ENCODE results near the gene TLR9. TPM values are rescaled to one million over a fixed set of nuclear protein-coding genes. Genes with fewer than 3 reads are reported as not detected.
A peak's percentile ranks its signal among the peaks of the same experiment; 100 is the strongest.

TLR9 gene
- total RNA-seq, 1 experiment from 2014 or later: 0.14 TPM

DNA sequence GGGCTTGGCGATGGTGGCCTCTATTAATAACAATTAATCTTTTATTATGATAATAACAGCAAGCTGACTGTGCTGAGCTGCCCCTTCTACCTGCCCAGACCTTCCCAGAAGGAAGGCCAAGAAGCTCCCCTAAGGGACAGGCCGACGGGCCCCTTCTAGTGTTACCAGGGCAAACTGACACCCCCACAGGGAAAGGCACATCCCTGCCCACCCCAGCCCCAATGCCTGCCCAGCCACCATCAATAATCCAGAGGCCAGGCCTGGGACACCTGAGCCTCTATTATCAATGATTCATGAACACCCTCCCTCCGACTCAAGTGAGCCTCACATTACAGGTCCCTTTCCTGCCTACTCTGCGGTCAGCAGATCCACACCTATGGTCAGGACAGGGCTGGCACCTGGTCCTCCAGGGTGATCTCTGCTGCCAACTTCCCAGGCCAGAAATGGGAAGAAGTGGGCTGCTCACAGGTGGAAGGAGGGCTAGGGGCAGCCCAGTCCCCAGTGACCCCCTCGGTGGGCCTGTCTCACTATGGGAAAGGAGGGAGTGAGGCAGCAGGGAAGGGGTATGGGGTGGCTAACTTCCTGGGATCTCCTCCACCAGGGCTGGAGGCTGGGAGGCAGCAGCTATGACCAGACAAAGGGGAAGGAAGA lies 11.7 kb upstream of the TLR9 start:
- H3K4me3 Mint-ChIP-seq (ENCODE audit: low read depth, unreplicated experiment): peak overlapping the region; percentile 87
- intact Hi-C loops (cut with micrococcal nuclease; ENCODE audit: unreplicated experiment): loop anchor here (5.0 kb wide), 1 partner anchor 40 kb away; the partner anchor contains the start of gene WDR82
- CTCF ChIA-PET: interaction anchor here (0.6 to 2.0 kb wide), 7 partner anchors 11 to 296 kb away, joined by 3 to 15 read pairs (median 4); partner anchors contain the start of genes RRP9 and WDR82

DNA sequence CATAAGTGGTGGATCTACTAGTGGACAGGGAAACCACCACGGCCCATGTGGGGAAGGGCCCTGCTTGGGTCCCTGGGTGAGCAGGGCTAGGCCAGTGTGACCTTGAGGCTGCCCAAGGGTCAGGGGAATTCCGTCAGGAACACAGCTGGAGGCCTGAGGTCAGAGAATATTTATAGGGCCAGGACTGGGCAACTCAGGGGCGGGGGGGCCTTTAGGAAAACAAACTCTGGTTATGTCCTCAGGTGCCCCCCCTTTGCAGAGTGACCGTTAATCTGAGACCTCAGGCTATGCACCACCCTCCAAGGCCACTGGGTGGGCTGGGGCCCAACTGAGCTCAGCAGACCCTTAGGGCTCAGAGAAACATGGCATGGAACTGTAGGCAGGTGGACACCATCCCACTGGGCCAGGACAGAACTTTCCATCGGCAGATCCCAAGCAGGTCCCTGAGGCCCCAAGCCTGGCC lies 11.0 kb upstream of the TLR9 start:
- Mint-ChIP-seq H3K36me3 (ENCODE audit: insufficient read depth, unreplicated experiment) (peaks cover 55% of the 10 kb centered on the region), H3K27me3 (ENCODE audit: unreplicated experiment) (no peaks in the 10 kb centered on the region), H3K4me3 (ENCODE audit: low read depth, unreplicated experiment) (peak overlapping the region; percentile 87), H3K27ac (ENCODE audit: unreplicated experiment) (no peak overlapping the region), H3K9me3 (ENCODE audit: low read depth, unreplicated experiment) (no peaks in the 10 kb centered on the region), H3K4me1 (ENCODE audit: low read depth, unreplicated experiment) (peaks cover 22% of the 10 kb centered on the region)
- TF ChIP-seq, protein P1, sequence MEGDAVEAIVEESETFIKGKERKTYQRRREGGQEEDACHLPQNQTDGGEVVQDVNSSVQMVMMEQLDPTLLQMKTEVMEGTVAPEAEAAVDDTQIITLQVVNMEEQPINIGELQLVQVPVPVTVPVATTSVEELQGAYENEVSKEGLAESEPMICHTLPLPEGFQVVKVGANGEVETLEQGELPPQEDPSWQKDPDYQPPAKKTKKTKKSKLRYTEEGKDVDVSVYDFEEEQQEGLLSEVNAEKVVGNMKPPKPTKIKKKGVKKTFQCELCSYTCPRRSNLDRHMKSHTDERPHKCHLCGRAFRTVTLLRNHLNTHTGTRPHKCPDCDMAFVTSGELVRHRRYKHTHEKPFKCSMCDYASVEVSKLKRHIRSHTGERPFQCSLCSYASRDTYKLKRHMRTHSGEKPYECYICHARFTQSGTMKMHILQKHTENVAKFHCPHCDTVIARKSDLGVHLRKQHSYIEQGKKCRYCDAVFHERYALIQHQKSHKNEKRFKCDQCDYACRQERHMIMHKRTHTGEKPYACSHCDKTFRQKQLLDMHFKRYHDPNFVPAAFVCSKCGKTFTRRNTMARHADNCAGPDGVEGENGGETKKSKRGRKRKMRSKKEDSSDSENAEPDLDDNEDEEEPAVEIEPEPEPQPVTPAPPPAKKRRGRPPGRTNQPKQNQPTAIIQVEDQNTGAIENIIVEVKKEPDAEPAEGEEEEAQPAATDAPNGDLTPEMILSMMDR (IDR thresholded peaks at IDR 0.05; ENCODE audit: unreplicated experiment): no peak
- BruUV-seq (replicated peaks): no TSS peak
- DNase-seq: no peak
- intact Hi-C loops (cut with micrococcal nuclease; ENCODE audit: unreplicated experiment): loop anchor here (5.0 kb wide), 1 partner anchor 41 kb away; the partner anchor contains the start of gene WDR82
- CTCF ChIA-PET: interaction anchor here (1.2 to 1.9 kb wide), 2 partner anchors 17 to 42 kb away, joined by 4 to 15 read pairs; partner anchors contain the start of gene WDR82

More for the DNA sequence above, 11.7 kb upstream of the TLR9 start:
- H3K9me3 Mint-ChIP-seq (ENCODE audit: low read depth, unreplicated experiment): no peaks in the 10 kb centered on the region
- peak overlapping the region; percentile 86 for H3K27ac Mint-ChIP-seq (ENCODE audit: unreplicated experiment)
- TF ChIP-seq, protein P1 (IDR thresholded peaks at IDR 0.05; ENCODE audit: unreplicated experiment): no peak
- H3K36me3 Mint-ChIP-seq (ENCODE audit: insufficient read depth, unreplicated experiment): peaks cover 52% of the 10 kb centered on the region
- H3K27me3 Mint-ChIP-seq (ENCODE audit: unreplicated experiment): no peaks in the 10 kb centered on the region
- no TSS peak for BruUV-seq (replicated peaks)
- peak; percentile 41 for DNase-seq
- H3K4me1 Mint-ChIP-seq (ENCODE audit: low read depth, unreplicated experiment): peaks cover 22% of the 10 kb centered on the region

DNA sequence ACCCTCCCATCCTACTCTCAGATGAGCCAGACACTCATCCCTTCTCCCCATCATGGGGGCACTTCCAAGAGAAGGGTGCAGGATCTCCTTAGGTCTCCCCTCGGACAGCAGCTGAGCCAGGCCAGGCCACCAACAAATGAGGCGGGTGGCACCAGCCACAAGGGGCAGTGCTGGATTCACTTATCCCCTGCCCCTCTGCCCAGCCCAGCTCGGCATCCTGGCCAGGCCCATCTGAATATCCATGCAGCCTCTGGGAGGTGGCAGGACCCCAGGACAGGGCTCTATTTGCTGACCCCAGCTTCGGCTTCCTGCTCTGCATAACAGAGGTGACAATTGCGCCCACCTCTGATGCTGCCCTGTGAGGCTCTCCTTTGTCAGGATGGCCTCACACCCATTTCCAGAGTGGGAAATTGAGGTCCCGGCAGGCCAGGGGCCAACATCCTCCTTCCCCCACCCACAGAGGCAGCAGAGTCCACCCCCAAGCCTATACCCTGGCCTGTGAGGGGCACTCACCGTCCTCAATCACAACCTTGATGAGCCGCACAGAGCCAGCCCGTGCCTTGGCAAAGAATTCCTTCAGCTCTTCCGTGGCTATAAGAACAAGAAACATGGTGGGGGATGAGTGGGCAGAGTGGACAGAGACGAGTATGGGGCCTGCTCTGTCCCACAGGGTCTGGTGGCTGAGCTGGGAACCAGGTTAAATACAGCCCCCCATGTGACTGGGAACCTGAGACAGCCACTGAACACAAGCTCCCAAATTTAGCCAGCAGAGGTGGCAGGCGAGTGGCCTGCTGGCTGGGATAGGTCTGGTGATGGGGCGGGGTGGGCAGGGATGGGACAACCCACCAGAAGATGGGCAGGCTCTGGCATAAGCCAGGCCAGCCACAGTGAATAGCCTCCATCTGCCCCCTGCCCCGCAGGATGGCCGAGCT lies 9.3 kb upstream of the TLR9 start:
- H3K36me3 Mint-ChIP-seq (ENCODE audit: insufficient read depth, unreplicated experiment): peaks cover 58% of the 10 kb centered on the region
- H3K4me3 Mint-ChIP-seq (ENCODE audit: low read depth, unreplicated experiment): no peak overlapping the region
- no peaks in the 10 kb centered on the region for H3K27me3 Mint-ChIP-seq (ENCODE audit: unreplicated experiment)
- BruUV-seq (replicated peaks): no TSS peak
- TF ChIP-seq, protein P1 (IDR thresholded peaks at IDR 0.05; ENCODE audit: unreplicated experiment): no peak
- intact Hi-C loops (cut with micrococcal nuclease; ENCODE audit: unreplicated experiment): loop anchor here (5.0 kb wide), 1 partner anchor 43 kb away; the partner anchor contains the start of gene WDR82
- no peak for DNase-seq
- no peaks in the 10 kb centered on the region for H3K9me3 Mint-ChIP-seq (ENCODE audit: low read depth, unreplicated experiment)
- no peak overlapping the region for H3K27ac Mint-ChIP-seq (ENCODE audit: unreplicated experiment)
- CTCF ChIA-PET: interaction anchor here (1.0 to 1.4 kb wide), 2 partner anchors 14 to 16 kb away, joined by 3 read pairs; no protein-coding TSS in a partner anchor
- peaks cover 7% of the 10 kb centered on the region for H3K4me1 Mint-ChIP-seq (ENCODE audit: low read depth, unreplicated experiment)

DNA sequence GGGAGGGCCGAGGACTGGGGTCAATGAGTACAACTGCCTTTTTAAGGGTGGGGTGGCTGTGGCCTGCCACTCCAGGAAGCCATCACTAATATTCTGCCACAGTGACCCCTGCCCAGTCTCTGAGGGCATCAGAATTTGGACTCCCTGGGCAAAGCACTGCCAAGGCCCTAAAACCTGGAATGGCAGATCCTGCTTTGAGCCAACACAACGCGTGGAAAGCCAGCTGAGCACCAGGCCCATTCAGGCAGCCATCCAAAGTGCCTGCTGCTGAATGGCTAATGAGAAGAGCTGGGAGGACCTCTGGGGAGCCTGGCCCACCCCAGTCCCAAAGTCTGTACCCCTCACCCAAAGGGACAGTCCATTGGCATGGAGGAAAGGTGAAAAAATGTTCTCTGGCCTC lies 8.5 kb upstream of the TLR9 start:
- no peak for DNase-seq
- TF ChIP-seq, protein P1 (IDR thresholded peaks at IDR 0.05; ENCODE audit: unreplicated experiment): no peak
- intact Hi-C loops (cut with micrococcal nuclease; ENCODE audit: unreplicated experiment): no loop called here
- no peak overlapping the region for H3K27ac Mint-ChIP-seq (ENCODE audit: unreplicated experiment)
- CTCF ChIA-PET: interaction anchor here (1.0 to 1.4 kb wide), 2 partner anchors 14 to 15 kb away, joined by 3 read pairs; no protein-coding TSS in a partner anchor
- peaks cover 50% of the 10 kb centered on the region for H3K36me3 Mint-ChIP-seq (ENCODE audit: insufficient read depth, unreplicated experiment)
- H3K27me3 Mint-ChIP-seq (ENCODE audit: unreplicated experiment): no peaks in the 10 kb centered on the region
- H3K4me1 Mint-ChIP-seq (ENCODE audit: low read depth, unreplicated experiment): no peaks in the 10 kb centered on the region
- H3K9me3 Mint-ChIP-seq (ENCODE audit: low read depth, unreplicated experiment): no peaks in the 10 kb centered on the region
- BruUV-seq (replicated peaks): no TSS peak
- H3K4me3 Mint-ChIP-seq (ENCODE audit: low read depth, unreplicated experiment): no peak overlapping the region
